Right lobe of liver (tissue), 4 donors: ENCODE measurements around the gene GRM2.

Experiments used
- POLR2A ChIP-seq: fragments of 450-650 bp; IDR thresholded peaks from one replicate; pipeline ENCODE4 v1.6.1; 2017; ENCODE audit warnings: antibody characterized with exemption, mild to moderate bottlenecking
- TF ChIP-seq, protein P1 (sequence below), 4 donors: fragments of 200-600 bp in 3 of 4; fragments of 450-650 bp in 1 of 4; IDR thresholded peaks; one replicate each; pipeline versions ENCODE4 v1.5.1 to v1.8.0; 2016 to 2022; ENCODE audit warnings: antibody characterized with exemption in 4 of 4, mild to moderate bottlenecking in 2 of 4
- donor health status: DM: no; HTN: no; CAD: no.
- donor health status: DM: no; HTN: no; CAD: no.
- donor health status: DM: no; HTN: yes; CAD: no.

DNA sequence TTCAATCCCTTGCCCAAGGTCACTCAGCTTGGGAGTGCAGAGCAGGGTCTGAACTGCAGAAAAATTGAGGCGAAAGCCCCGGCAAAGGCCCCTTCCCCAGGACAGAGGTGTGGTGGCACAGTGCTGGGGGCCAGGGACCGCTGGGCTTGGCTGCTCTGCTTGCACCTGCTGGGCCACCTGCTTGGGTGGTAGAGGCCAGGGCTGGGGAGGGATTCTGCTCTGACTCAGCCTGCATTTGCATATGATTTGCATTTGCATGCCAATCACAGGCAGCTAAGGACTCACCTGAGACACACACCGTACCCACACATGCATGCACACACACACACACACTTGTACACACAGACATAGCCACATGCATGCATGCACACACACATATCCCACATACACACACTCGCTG is 9.9 kb downstream of the GRM2 start:
- TF ChIP-seq, protein P1, sequence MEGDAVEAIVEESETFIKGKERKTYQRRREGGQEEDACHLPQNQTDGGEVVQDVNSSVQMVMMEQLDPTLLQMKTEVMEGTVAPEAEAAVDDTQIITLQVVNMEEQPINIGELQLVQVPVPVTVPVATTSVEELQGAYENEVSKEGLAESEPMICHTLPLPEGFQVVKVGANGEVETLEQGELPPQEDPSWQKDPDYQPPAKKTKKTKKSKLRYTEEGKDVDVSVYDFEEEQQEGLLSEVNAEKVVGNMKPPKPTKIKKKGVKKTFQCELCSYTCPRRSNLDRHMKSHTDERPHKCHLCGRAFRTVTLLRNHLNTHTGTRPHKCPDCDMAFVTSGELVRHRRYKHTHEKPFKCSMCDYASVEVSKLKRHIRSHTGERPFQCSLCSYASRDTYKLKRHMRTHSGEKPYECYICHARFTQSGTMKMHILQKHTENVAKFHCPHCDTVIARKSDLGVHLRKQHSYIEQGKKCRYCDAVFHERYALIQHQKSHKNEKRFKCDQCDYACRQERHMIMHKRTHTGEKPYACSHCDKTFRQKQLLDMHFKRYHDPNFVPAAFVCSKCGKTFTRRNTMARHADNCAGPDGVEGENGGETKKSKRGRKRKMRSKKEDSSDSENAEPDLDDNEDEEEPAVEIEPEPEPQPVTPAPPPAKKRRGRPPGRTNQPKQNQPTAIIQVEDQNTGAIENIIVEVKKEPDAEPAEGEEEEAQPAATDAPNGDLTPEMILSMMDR (IDR thresholded peaks at IDR 0.05), result no peak
- no peak for TF ChIP-seq POLR2A
